GM21825 (cell line): Measurements from ENCODE around the gene SLC43A2.
A peak's percentile ranks its signal among the peaks of the same experiment; 100 is the strongest.

Experiments
- ATAC-seq: cut with Tn5 transposase; IDR thresholded peaks from one replicate; pipeline ENCODE4 v1.9.1; 2021; ENCODE audit warnings: mild to moderate bottlenecking, moderate library complexity; ENCODE audit not compliant: unreplicated experiment

SLC43A2 gene

GRCh38 chr17:1624650-1625049 lies 4.0 kb downstream of the SLC43A2 start:
- ATAC-seq: no peak

- ATAC-seq: no peak
These were observed 5.5 kb downstream of the SLC43A2 start for GRCh38 chr17:1623057-1623630.

GRCh38 chr17:1621273-1621954 lies 7.2 kb downstream of the SLC43A2 start:
- no peak for ATAC-seq

GRCh38 chr17:1620486-1620885 lies 8.1 kb downstream of the SLC43A2 start:
- ATAC-seq: no peak

- ATAC-seq: no peak
These were observed 10.9 kb downstream of the SLC43A2 start for GRCh38 chr17:1617620-1618174.

- ATAC-seq: no peak
These were observed 12.5 kb downstream of the SLC43A2 start for GRCh38 chr17:1616101-1616500.

- no peak for ATAC-seq
These were observed 16.2 kb downstream of the SLC43A2 start for GRCh38 chr17:1612400-1612799.

- ATAC-seq: no peak
These were observed 16.9 kb downstream of the SLC43A2 start for GRCh38 chr17:1611715-1612114.

- no peak for ATAC-seq
These were observed 20.0 kb downstream of the SLC43A2 start for GRCh38 chr17:1608676-1609075.

GRCh38 chr17:1607971-1608320 lies 20.7 kb downstream of the SLC43A2 start:
- ATAC-seq: no peak

- ATAC-seq: peak; percentile 23
These were observed 22.2 kb downstream of the SLC43A2 start for GRCh38 chr17:1606352-1606985.

GRCh38 chr17:1605681-1606351 lies 22.8 kb downstream of the SLC43A2 start:
- ATAC-seq: no peak

- ATAC-seq: no peak
These were observed 23.7 kb downstream of the SLC43A2 start for GRCh38 chr17:1604831-1605528.

- no peak for ATAC-seq
These were observed 27.1 kb downstream of the SLC43A2 start for GRCh38 chr17:1601571-1601970.

GRCh38 chr17:1598399-1599095 lies 30.1 kb downstream of the SLC43A2 start:
- ATAC-seq: no peak

GRCh38 chr17:1597861-1598342 lies 30.7 kb downstream of the SLC43A2 start:
- no peak for ATAC-seq

GRCh38 chr17:1593630-1593931 lies 35.1 kb downstream of the SLC43A2 start:
- ATAC-seq: no peak

GRCh38 chr17:1592751-1593629 lies 35.6 kb downstream of the SLC43A2 start:
- peak; percentile 74 for ATAC-seq

- no peak for ATAC-seq
These were observed 37.1 kb downstream of the SLC43A2 start for GRCh38 chr17:1591474-1592090.
